DMS53 treated with DMSO at 0.1 percent for 48 hours (cell line): ENCODE results near the gene C10orf53.

ENCODE experiments used
- DNase-seq: peaks from one replicate; lab custom pipeline; 2025; ENCODE audit not compliant: unreplicated experiment; lab: John Stamatoyannopoulos, UW

C10orf53 gene

GRCh38 chr10:49679480-49679893 is at the start of gene C10orf53:
Gene C10orf53, plus strand, starts transcription at chr10:49679651. Its CDS starts 47 bp downstream, at chr10:49679698.
- DNase-seq: peak; percentile 74

- no peak for DNase-seq
Observed at GRCh38 chr10:49631975-49632374, 47.5 kb upstream of the C10orf53 start.

- DNase-seq: peak; percentile 10
Observed at GRCh38 chr10:49632406-49633317, 46.8 kb upstream of the C10orf53 start.

GRCh38 chr10:49633327-49634068 is 46.0 kb upstream of the C10orf53 start:
- DNase-seq: peak; percentile 11

- DNase-seq: no peak
Observed at GRCh38 chr10:49634069-49634660, 45.3 kb upstream of the C10orf53 start.

- no peak for DNase-seq
Observed at GRCh38 chr10:49642311-49642710, 37.1 kb upstream of the C10orf53 start.

GRCh38 chr10:49643241-49644034 is 36.0 kb upstream of the C10orf53 start:
- DNase-seq: no peak

GRCh38 chr10:49644035-49644646 is 35.3 kb upstream of the C10orf53 start:
- DNase-seq: no peak

GRCh38 chr10:49645417-49645816 is 34.0 kb upstream of the C10orf53 start:
- DNase-seq: no peak

GRCh38 chr10:49645871-49646870 is 33.3 kb upstream of the C10orf53 start:
- DNase-seq: no peak

GRCh38 chr10:49647554-49647953 is 31.9 kb upstream of the C10orf53 start:
- no peak for DNase-seq

- DNase-seq: no peak
Observed at GRCh38 chr10:49647985-49648795, 31.3 kb upstream of the C10orf53 start.

GRCh38 chr10:49649294-49649693 is 30.2 kb upstream of the C10orf53 start:
- DNase-seq: no peak

- DNase-seq: no peak
Observed at GRCh38 chr10:49649936-49650723, 29.3 kb upstream of the C10orf53 start.

GRCh38 chr10:49650724-49651034 is 28.8 kb upstream of the C10orf53 start:
- no peak for DNase-seq

- no peak for DNase-seq
Observed at GRCh38 chr10:49651039-49651835, 28.2 kb upstream of the C10orf53 start.

GRCh38 chr10:49651917-49652316 is 27.5 kb upstream of the C10orf53 start:
- DNase-seq: no peak
